ENCODE measurements around the gene HELB. TPM values are rescaled to one million over a fixed set of nuclear protein-coding genes. Genes with fewer than 3 reads are reported as not detected.

Gene HELB
- total and polyA plus RNA-seq, 8 donors, result 0.68 to 5.2 (median 1.6) TPM

GRCh38 chr12:66359300-66359699 is 57.0 kb downstream of the HELB start:
- Histone ChIP-seq H3K9me3 (no peaks in the 10 kb centered on the region), H3K36me3 (no peaks in the 10 kb centered on the region), H3K4me3 (no peak overlapping the region), H3K4me1 (no peaks in the 10 kb centered on the region), H3K27me3 (no peaks in the 10 kb centered on the region), H3K27ac (no peak overlapping the region)
- no peak for FAIRE-seq
- no peak for TF ChIP-seq CTCF (IDR thresholded peaks at IDR 0.05)
- DNase-seq, result no peak
- intact Hi-C loops (cut with DNase I), result no loop called here
- no peak for ATAC-seq

GRCh38 chr12:66361703-66362102 is 59.4 kb downstream of the HELB start:
- H3K4me3 ChIP-seq, result no peak overlapping the region
- intact Hi-C loops (cut with DNase I), result no loop called here
- FAIRE-seq, result no peak
- no peaks in the 10 kb centered on the region for H3K9me3 ChIP-seq
- H3K27me3 ChIP-seq, result no peaks in the 10 kb centered on the region
- ATAC-seq, result no peak
- no peaks in the 10 kb centered on the region for H3K4me1 ChIP-seq
- TF ChIP-seq CTCF (IDR thresholded peaks at IDR 0.05), result no peak
- 91 to 96% methylated on average over 4 of the region's 4 CpGs for WGBS, 2 donors
- DNase-seq, result no peak
- H3K36me3 ChIP-seq, result no peaks in the 10 kb centered on the region
- no peak overlapping the region for H3K27ac ChIP-seq

- DNase-seq (no peak), FAIRE-seq (no peak), ATAC-seq (no peak)
- Histone ChIP-seq H3K4me1 (no peaks in the 10 kb centered on the region), H3K27ac (no peak overlapping the region), H3K4me3 (no peak overlapping the region), H3K9me3 (no peaks in the 10 kb centered on the region), H3K27me3 (no peaks in the 10 kb centered on the region), H3K36me3 (no peaks in the 10 kb centered on the region)
- 86 to 93% methylated on average over 3 of the region's 3 CpGs for WGBS, 2 donors
- intact Hi-C loops (cut with DNase I), result no loop called here
- no peak for TF ChIP-seq CTCF (IDR thresholded peaks at IDR 0.05)
These were observed 63.6 kb downstream of the HELB start for GRCh38 chr12:66365718-66366490.

- Histone ChIP-seq H3K36me3 (no peaks in the 10 kb centered on the region), H3K4me3 (no peak overlapping the region), H3K27ac (no peak overlapping the region), H3K4me1 (no peaks in the 10 kb centered on the region), H3K9me3 (no peaks in the 10 kb centered on the region), H3K27me3 (no peaks in the 10 kb centered on the region)
- no peak for TF ChIP-seq CTCF (IDR thresholded peaks at IDR 0.05)
- intact Hi-C loops (cut with DNase I), result no loop called here
- ATAC-seq (no peak), DNase-seq (no peak), FAIRE-seq (no peak)
- 56 to 64% methylated on average over 3 of the region's 3 CpGs for WGBS, 2 donors
These were observed 64.8 kb downstream of the HELB start for GRCh38 chr12:66367015-66367667.

GRCh38 chr12:66371982-66372381 is 69.7 kb downstream of the HELB start:
- Histone ChIP-seq H3K4me1 (no peaks in the 10 kb centered on the region), H3K4me3 (no peak overlapping the region), H3K36me3 (no peaks in the 10 kb centered on the region), H3K27ac (no peak overlapping the region), H3K9me3 (no peaks in the 10 kb centered on the region), H3K27me3 (no peaks in the 10 kb centered on the region)
- WGBS, 2 donors, result 72 to 73% methylated on average over 2 of the region's 2 CpGs
- DNase-seq (no peak), FAIRE-seq (no peak), ATAC-seq (no peak)
- no peak for TF ChIP-seq CTCF (IDR thresholded peaks at IDR 0.05)
- intact Hi-C loops (cut with DNase I), result no loop called here
